Panc1 (cell line): ENCODE data around the gene SUCLG2. TPM values are rescaled to one million over a fixed set of nuclear protein-coding genes. Genes with fewer than 3 reads are reported as not detected.

Experiments
- ATAC-seq: fragments of 200-7000 bp; cut with Tn5 transposase; 2 replicates; pipeline ENCODE4 v1.9.1; 2020; ENCODE audit warnings: mild to moderate bottlenecking, moderate library complexity
- BruUV-seq: library from RNA; stranded (reverse); fragments of 400-500 nt; replicated peaks from 2 replicates; lab custom pipeline; 2021; lab: Mats Ljungman, UMichigan
- CTCF ChIA-PET: fragments of 300-600 bp; sonication (Branson Sonifier 250); formaldehyde crosslinking; loops from one replicate; lab custom pipeline; 2022; ENCODE audit warnings: antibody characterized with exemption; lab: Charles Lee
- POLR2A ChIA-PET: fragments of 300-600 bp; sonication (Branson Sonifier 250); formaldehyde crosslinking; loops from one replicate; lab custom pipeline; 2022; ENCODE audit warnings: antibody characterized with exemption; lab: Charles Lee
- DNase-seq: peaks from one replicate; pipeline ENCODE4 v3.0.0-alpha.2; 2010; ENCODE audit warnings: low read depth, low spot score
- H3K27ac ChIP-seq: 2 replicates; pipeline ENCODE4 v1.5.1; 2011; ENCODE audit warnings: mild to moderate bottlenecking, low read length, inconsistent platforms
- H3K27me3 ChIP-seq: fragments of 200-500 bp; sonication (Bioruptor generic); 2 replicates; pipeline ENCODE4 v1.6.0; 2014; ENCODE audit warnings: low read length, inconsistent platforms; ENCODE audit not compliant: control insufficient read depth, insufficient read depth
- H3K36me3 ChIP-seq: fragments of 200-500 bp; sonication (Bioruptor generic); 2 replicates; pipeline ENCODE4 v1.5.1; 2014; ENCODE audit warnings: inconsistent platforms, mild to moderate bottlenecking, low read length, moderate library complexity; ENCODE audit not compliant: control insufficient read depth, insufficient read depth
- H3K4me1 ChIP-seq: 2 replicates; pipeline ENCODE4 v1.5.1; 2011; ENCODE audit warnings: inconsistent platforms, mild to moderate bottlenecking, low read length, moderate library complexity; ENCODE audit not compliant: control insufficient read depth, insufficient read depth
- H3K4me3 ChIP-seq, 2 experiments: 2 replicates each; pipeline ENCODE4 v1.5.1; 2011 to 2012; ENCODE audit warnings: low read depth in 2 of 2, low read length in 2 of 2, mild to moderate bottlenecking in 2 of 2, inconsistent platforms in 1 of 2, moderate library complexity in 1 of 2
- H3K9me3 ChIP-seq: fragments of 200-500 bp; sonication (Bioruptor generic); 2 replicates; pipeline ENCODE4 v1.5.1; 2014; ENCODE audit warnings: low read depth, mild to moderate bottlenecking, inconsistent platforms, low read length, moderate library complexity; ENCODE audit not compliant: control insufficient read depth, insufficient read depth
- CTCF ChIP-seq: fragments of 450-650 bp; IDR thresholded peaks from 2 replicates; pipeline ENCODE4 v1.5.1; 2017; ENCODE audit warnings: mild to moderate bottlenecking
- POLR2AphosphoS5 ChIP-seq: IDR thresholded peaks from 2 replicates; pipeline ENCODE4 v1.6.1; 2012; ENCODE audit warnings: mild to moderate bottlenecking, low read depth, low read length, moderate library complexity
- REST ChIP-seq, 2 experiments: IDR thresholded peaks; 2 replicates each; pipeline ENCODE4 v1.6.1; 2011 to 2012; ENCODE audit warnings: low read depth in 2 of 2, control low read depth in 1 of 2, low read length in 1 of 2, mild to moderate bottlenecking in 1 of 2, moderate library complexity in 1 of 2; ENCODE audit not compliant: insufficient read depth in 1 of 2
- SIN3A ChIP-seq: IDR thresholded peaks from 2 replicates; pipeline ENCODE4 v1.6.1; 2012; ENCODE audit warnings: low read depth, mild to moderate bottlenecking, low read length, moderate library complexity, borderline replicate concordance; ENCODE audit not compliant: insufficient read depth
- in situ Hi-C: cut with HindIII; loops from 2 replicates; pipeline ENCODE4 v1.10.0; 2016; ENCODE audit warnings: low sequenced_read_pairs, low pct_unique_long_range_greater_than_20kb
- intact Hi-C: fragments of 100-400 bp; cut with micrococcal nuclease; formaldehyde crosslinking; loops from one replicate; pipeline ENCODE4 v1.10.0; 2022; ENCODE audit not compliant: unreplicated experiment
- total RNA-seq: library from RNA; stranded (reverse); gene quantifications from one replicate; pipeline ENCODE4 v1.2.1, GENCODE V29; 2021; ENCODE audit not compliant: unreplicated experiment

The SUCLG2 gene
- total RNA-seq, 1 experiment from 2014 or later, result 28.3 TPM

- no peaks in the 10 kb centered on the region for H3K36me3 ChIP-seq
- ChIA-PET CTCF (no interaction called here), POLR2A (no interaction called here)
- BruUV-seq, result no TSS peak
- in situ Hi-C loops (no loop called here), intact Hi-C loops (no loop called here)
- no peaks in the 10 kb centered on the region for H3K27me3 ChIP-seq
- no peak overlapping the region for H3K4me3 ChIP-seq
- no peaks in the 10 kb centered on the region for H3K9me3 ChIP-seq
- no peak for ATAC-seq
- no peaks in the 10 kb centered on the region for H3K4me1 ChIP-seq
- DNase-seq, result no peak
- H3K27ac ChIP-seq, result no peak overlapping the region
- TF ChIP-seq REST (IDR thresholded peaks at IDR 0.05; ENCODE audit: insufficient read depth in 1 of 2, low read depth in 2 of 2, low read length in 1 of 2), result no peak
- no peak for TF ChIP-seq CTCF
- no peak for TF ChIP-seq POLR2AphosphoS5
Observed at GRCh38 chr3:67458896-67459530, 195.4 kb downstream of the SUCLG2 start.

GRCh38 chr3:67458408-67458807 lies 196.0 kb downstream of the SUCLG2 start:
- in situ Hi-C loops, result no loop called here
- TF ChIP-seq SIN3A, result no peak
- H3K36me3 ChIP-seq, result no peaks in the 10 kb centered on the region
- intact Hi-C loops, result no loop called here
- POLR2A ChIA-PET, result no interaction called here
- ATAC-seq (no peak), DNase-seq (no peak)
- CTCF ChIA-PET, result no interaction called here
- no TSS peak for BruUV-seq
- H3K9me3 ChIP-seq, result no peaks in the 10 kb centered on the region
- no peaks in the 10 kb centered on the region for H3K27me3 ChIP-seq
- H3K4me3 ChIP-seq, result no peak overlapping the region
- no peak overlapping the region for H3K27ac ChIP-seq
- H3K4me1 ChIP-seq, result no peaks in the 10 kb centered on the region

GRCh38 chr3:67453628-67454027 lies 200.8 kb downstream of the SUCLG2 start:
- ChIA-PET CTCF (no interaction called here), POLR2A (no interaction called here)
- H3K9me3 ChIP-seq, result no peaks in the 10 kb centered on the region
- H3K27me3 ChIP-seq, result no peaks in the 10 kb centered on the region
- ATAC-seq, result no peak
- no TSS peak for BruUV-seq
- H3K27ac ChIP-seq, result no peak overlapping the region
- no peaks in the 10 kb centered on the region for H3K4me1 ChIP-seq
- in situ Hi-C loops, result no loop called here
- intact Hi-C loops, result no loop called here
- no peak for DNase-seq
- no peaks in the 10 kb centered on the region for H3K36me3 ChIP-seq
- no peak for TF ChIP-seq REST (IDR thresholded peaks at IDR 0.05; ENCODE audit: insufficient read depth in 1 of 2, low read depth in 2 of 2, low read length in 1 of 2)
- TF ChIP-seq POLR2AphosphoS5, result no peak
- TF ChIP-seq SIN3A, result no peak
- TF ChIP-seq CTCF, result no peak
- H3K4me3 ChIP-seq, result no peak overlapping the region
